HG03095 (cell line): ENCODE data around the gene AP1G2.

Experiments used
- ATAC-seq: cut with Tn5 transposase; IDR thresholded peaks from one replicate; pipeline ENCODE4 v1.9.1; 2021; ENCODE audit warnings: moderate library complexity; ENCODE audit not compliant: unreplicated experiment

The AP1G2 gene

DNA sequence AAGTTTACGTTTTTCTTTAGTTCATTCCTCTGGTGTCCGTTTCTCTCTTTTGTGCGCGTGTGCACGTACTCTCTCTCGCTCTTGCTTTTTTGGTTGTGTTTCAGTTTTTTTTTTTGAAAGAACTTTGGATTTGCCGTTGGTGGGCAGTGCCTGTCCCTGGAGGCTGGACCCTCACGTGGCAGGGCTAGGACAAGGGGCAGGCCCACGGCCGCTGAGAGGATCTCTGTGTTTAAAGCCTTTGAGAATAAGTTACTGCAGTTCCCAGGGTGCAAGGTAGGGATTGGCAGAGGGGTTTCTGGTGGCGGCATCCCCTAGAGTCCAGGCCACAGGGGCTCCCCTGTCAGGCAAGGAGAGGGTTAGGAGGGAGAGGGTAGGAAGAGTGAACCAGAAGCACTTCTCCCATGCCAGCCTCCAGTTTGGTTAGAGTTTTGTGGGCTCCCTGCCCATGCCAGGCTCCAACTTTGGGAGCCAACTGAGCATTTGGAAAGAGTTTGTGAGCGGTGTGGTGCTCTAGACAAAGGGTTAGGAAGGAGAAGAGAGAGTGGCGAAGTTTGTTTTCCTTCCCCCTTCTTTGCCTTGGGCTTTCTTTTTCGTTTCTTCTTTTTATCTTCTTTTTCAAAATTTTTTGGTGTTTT is 46.6 kb downstream of the AP1G2 start:
- no peak for ATAC-seq

- ATAC-seq, result no peak
These were observed 48.9 kb downstream of the AP1G2 start for GRCh38 chr14:23518709-23519108.

DNA sequence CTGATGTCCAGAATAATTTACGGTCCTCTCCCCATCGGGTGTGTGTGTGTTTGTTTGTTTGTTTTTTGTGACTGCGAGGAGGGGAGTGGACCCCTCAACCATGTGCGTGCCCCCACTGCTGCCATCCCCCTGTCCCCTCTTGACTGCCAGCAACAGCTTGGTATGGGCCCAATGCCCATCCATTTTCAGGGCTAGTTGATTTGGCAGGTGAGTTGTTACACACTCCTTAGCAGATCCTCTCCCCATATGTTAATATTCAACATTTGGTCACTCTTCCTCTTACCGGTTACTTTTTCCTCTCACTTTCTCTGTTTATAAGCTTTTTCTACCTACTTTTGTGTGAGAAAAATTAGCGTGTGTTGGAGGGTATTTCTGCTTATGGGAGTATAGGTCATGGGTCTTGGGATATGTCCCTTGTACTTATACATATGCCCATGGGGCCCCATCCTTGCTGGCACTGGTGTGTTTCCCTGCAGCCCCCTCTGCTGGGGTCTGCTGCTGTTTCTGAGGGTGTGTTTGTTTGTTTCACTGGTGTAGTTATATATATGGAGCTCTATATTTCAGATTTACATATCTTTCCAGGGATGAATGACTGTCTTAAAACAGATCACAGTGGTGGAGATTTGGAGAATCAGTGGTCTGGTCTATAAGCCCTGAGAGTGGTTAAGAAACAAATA is 49.8 kb downstream of the AP1G2 start:
- ATAC-seq, result no peak

GRCh38 chr14:23514644-23514957 is 53.0 kb downstream of the AP1G2 start:
- no peak for ATAC-seq

GRCh38 chr14:23513818-23514643 is 53.6 kb downstream of the AP1G2 start:
- ATAC-seq, result no peak

DNA sequence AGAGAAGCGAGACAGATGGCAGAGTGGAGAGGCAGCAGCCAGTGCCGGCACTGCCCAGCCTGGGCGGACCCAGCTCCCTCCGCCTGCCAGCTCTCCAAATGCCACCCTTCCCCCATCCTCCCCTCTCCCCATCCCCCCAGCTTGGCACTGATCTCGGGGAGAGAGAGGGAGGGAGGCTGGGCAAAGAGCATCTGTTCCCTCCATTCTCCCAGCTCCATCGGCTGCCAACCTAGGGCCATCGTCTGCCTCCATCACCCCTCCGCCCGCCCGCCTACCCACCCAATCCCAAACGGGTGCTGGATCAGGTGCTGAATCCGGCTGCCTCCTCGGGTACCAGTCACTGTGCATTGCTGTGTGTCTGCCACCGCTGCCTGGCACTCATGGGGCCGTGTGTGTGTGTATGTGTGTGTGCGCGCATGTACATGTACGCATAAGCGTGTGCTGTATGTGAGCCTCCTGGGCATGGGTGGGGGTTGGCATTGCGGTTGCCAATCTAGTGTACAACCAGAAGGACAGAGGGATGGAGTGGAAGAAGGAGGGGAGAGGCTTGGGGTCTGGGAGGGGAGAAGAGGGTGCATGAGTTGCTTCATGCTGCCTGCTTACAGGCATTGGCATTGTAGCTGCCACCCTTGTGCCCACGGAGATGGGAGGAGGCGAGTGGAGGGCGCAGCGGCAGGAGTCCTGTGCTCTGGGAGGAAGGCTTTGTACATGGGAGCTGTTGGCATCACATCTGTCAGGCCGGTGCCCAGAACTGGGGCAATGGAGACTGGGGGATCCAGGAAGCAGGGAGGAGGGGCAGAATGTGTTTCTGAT is 54.4 kb downstream of the AP1G2 start:
- no peak for ATAC-seq

DNA sequence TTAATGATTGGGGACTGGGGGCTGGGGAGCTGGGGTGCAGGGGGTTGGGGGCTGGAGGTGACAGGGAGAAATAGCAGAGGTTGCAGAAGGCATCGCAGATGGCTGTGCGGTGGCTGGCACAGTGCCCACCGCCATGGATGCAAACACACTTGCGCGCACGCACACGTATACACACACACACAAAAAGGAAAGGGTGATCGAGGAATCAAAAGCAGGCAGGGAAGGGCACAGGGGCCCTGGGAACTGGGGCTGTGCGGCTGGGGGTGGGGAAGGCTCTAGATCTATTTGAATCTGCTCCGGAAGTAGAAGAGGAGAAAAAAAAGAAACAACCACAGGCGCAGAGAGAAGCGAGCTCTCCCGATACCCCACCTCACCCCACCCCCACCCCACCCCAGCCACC is 55.4 kb downstream of the AP1G2 start:
- no peak for ATAC-seq
